MCF 10A (cell line): Measurements from ENCODE around the gene DHDDS. TPM values are rescaled to one million over a fixed set of nuclear protein-coding genes. Genes with fewer than 3 reads are reported as not detected.

Experiments
- BruUV-seq: library from RNA; stranded (reverse); fragments of 400-500 nt; replicated peaks from 2 replicates; lab custom pipeline; 2021; lab: Mats Ljungman, UMichigan
- CTCF ChIA-PET: fragments of 300-600 bp; sonication (Branson Sonifier 250); formaldehyde crosslinking; extraction: SDS; loops from one replicate; lab custom pipeline; 2021; ENCODE audit warnings: antibody characterized with exemption, inconsistent platforms; lab: Yijun Ruan, JAX
- POLR2A ChIA-PET: fragments of 300-600, 350-650 bp; sonication (Branson Sonifier 250); formaldehyde crosslinking; extraction: SDS; loops from one replicate; lab custom pipeline; 2020; ENCODE audit warnings: antibody characterized with exemption, inconsistent platforms; lab: Yijun Ruan, JAX
- DNase-seq: peaks from one replicate; pipeline ENCODE4 v3.0.0-alpha.2; 2018; ENCODE audit not compliant: unreplicated experiment
- H3K27ac Mint-ChIP-seq: one replicate; pipeline ENCODE4 v1.8.0; 2022; ENCODE audit warnings: mild to moderate bottlenecking, low read depth, mixed read lengths; ENCODE audit not compliant: unreplicated experiment
- H3K27me3 Mint-ChIP-seq: one replicate; pipeline ENCODE4 v1.8.0; 2022; ENCODE audit warnings: mixed read lengths; ENCODE audit not compliant: insufficient read depth, unreplicated experiment
- H3K36me3 Mint-ChIP-seq: one replicate; pipeline ENCODE4 v1.8.0; 2022; ENCODE audit warnings: mild to moderate bottlenecking, moderate library complexity, mixed read lengths; ENCODE audit not compliant: insufficient read depth, unreplicated experiment
- H3K4me1 Mint-ChIP-seq: one replicate; pipeline ENCODE4 v1.8.0; 2022; ENCODE audit warnings: mixed read lengths; ENCODE audit not compliant: insufficient read depth, unreplicated experiment
- H3K4me3 Mint-ChIP-seq: one replicate; pipeline ENCODE4 v1.8.0; 2022; ENCODE audit warnings: mild to moderate bottlenecking, moderate library complexity, mixed read lengths; ENCODE audit not compliant: unreplicated experiment
- H3K9me3 Mint-ChIP-seq: one replicate; pipeline ENCODE4 v1.8.0; 2022; ENCODE audit warnings: mixed read lengths; ENCODE audit not compliant: unreplicated experiment
- CTCF ChIP-seq: fragments of 200-600 bp; IDR thresholded peaks from one replicate; pipeline ENCODE4 v1.8.0; 2022; ENCODE audit warnings: antibody characterized with exemption, mild to moderate bottlenecking; ENCODE audit not compliant: unreplicated experiment
- intact Hi-C: fragments of 100-400 bp; cut with micrococcal nuclease; formaldehyde crosslinking; loops from 2 replicates; pipeline ENCODE4 v1.14.1; 2022
- total RNA-seq: library from RNA; stranded (reverse); gene quantifications from 2 replicates; pipeline ENCODE4 v1.2.3, GENCODE V29; 2022

The DHDDS gene
- total RNA-seq, 1 experiment from 2014 or later, result 48.2 TPM

DNA sequence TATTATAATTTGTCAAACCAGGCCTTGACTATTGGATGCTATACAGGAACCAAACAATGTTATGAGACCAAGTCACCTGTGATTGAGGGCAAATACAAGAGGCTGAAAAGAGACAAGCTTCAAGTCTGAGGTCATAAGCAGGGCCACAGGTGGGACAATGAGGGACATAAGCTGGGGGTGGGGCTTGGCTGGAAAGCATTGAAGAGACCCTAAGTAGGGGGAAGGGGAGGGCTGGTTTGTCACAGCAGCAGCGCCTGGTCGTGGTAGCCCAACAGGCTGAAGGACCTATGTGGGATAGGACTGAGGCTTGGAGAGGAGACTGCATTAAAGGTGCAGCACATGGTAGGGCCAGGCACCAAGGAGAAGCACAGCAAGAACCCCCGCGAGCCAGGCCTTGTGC, 58.0 kb downstream of the DHDDS start:
- ChIA-PET CTCF (interaction anchor here (3.2 kb wide), 1 partner anchor 10 kb away, joined by 17 read pairs; no protein-coding TSS in a partner anchor), POLR2A (interaction anchor here (1.0 to 2.0 kb wide), 4 partner anchors 10 to 298 kb away, joined by 3 to 17 read pairs (median 8); partner anchors contain the start of gene HMGN2)
- H3K36me3 Mint-ChIP-seq, result no peaks in the 10 kb centered on the region
- no peak for TF ChIP-seq CTCF
- H3K27me3 Mint-ChIP-seq, result no peaks in the 10 kb centered on the region
- intact Hi-C loops, result no loop called here
- no TSS peak for BruUV-seq
- no peaks in the 10 kb centered on the region for H3K9me3 Mint-ChIP-seq
- no peak overlapping the region for H3K27ac Mint-ChIP-seq
- H3K4me1 Mint-ChIP-seq, result no peaks in the 10 kb centered on the region
- no peak for DNase-seq
- no peak overlapping the region for H3K4me3 Mint-ChIP-seq

GRCh38 chr1:26493267-26493666, 61.1 kb downstream of the DHDDS start:
- no TSS peak for BruUV-seq
- CTCF ChIA-PET, result no interaction called here
- TF ChIP-seq CTCF, result no peak

DNA sequence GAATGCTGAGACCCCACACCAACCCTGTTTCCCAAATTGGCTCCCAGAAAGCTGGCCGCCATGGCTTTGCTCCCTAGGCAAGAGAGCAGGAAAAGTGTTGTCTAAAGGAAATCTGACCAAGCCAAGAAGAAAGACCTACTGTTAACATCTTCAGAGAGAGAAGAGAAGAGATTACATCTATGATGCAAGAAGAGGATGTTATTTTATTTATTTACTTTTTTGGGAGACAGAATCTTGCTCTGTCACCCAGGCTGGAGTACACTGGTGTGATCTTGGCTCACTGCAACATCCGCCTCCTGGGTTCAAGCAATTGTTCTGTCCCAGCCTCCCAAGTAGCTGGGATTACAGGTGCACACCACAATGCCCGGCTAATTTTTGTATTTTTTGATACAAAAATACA, 61.8 kb downstream of the DHDDS start:
- no peaks in the 10 kb centered on the region for H3K27me3 Mint-ChIP-seq
- no peaks in the 10 kb centered on the region for H3K9me3 Mint-ChIP-seq
- ChIA-PET CTCF (no interaction called here), POLR2A (interaction anchor here (10.8 kb wide), 1 partner anchor 36 kb away, joined by 282 read pairs; the partner anchor contains the start of gene RPS6KA1)
- BruUV-seq, result no TSS peak
- intact Hi-C loops, result no loop called here
- H3K27ac Mint-ChIP-seq, result no peak overlapping the region
- DNase-seq, result no peak
- H3K4me1 Mint-ChIP-seq, result no peaks in the 10 kb centered on the region
- TF ChIP-seq CTCF, result no peak
- H3K36me3 Mint-ChIP-seq, result peaks cover 3% of the 10 kb centered on the region
- no peak overlapping the region for H3K4me3 Mint-ChIP-seq

More at GRCh38 chr1:26493267-26493666, 61.1 kb downstream of the DHDDS start:
- Mint-ChIP-seq H3K4me1 (no peaks in the 10 kb centered on the region), H3K9me3 (no peaks in the 10 kb centered on the region), H3K36me3 (no peaks in the 10 kb centered on the region), H3K27me3 (no peaks in the 10 kb centered on the region), H3K4me3 (no peak overlapping the region), H3K27ac (no peak overlapping the region)
- no peak for DNase-seq
- intact Hi-C loops, result no loop called here
- POLR2A ChIA-PET, result no interaction called here

GRCh38 chr1:26496861-26497260, 64.7 kb downstream of the DHDDS start:
- ChIA-PET POLR2A (interaction anchor here (0.6 to 10.8 kb wide), 2 partner anchors 19 to 33 kb away, joined by 3 to 282 read pairs; partner anchors contain the start of gene RPS6KA1), CTCF (interaction anchor here (0.7 to 1.5 kb wide), 2 partner anchors 33 to 80 kb away, joined by 3 to 4 read pairs; no protein-coding TSS in a partner anchor)
- intact Hi-C loops, result no loop called here
- no peaks in the 10 kb centered on the region for H3K4me1 Mint-ChIP-seq
- TF ChIP-seq CTCF, result no peak
- H3K27me3 Mint-ChIP-seq, result no peaks in the 10 kb centered on the region
- DNase-seq, result no peak
- no TSS peak for BruUV-seq
- H3K27ac Mint-ChIP-seq, result no peak overlapping the region
- H3K36me3 Mint-ChIP-seq, result peaks cover 7% of the 10 kb centered on the region
- no peaks in the 10 kb centered on the region for H3K9me3 Mint-ChIP-seq
- no peak overlapping the region for H3K4me3 Mint-ChIP-seq
